GM19324 (cell line): ENCODE measurements around the gene BEAN1.

ENCODE experiments used
- ATAC-seq: cut with Tn5 transposase; IDR thresholded peaks from one replicate; pipeline ENCODE4 v1.9.1; 2021; ENCODE audit warnings: mild to moderate bottlenecking, moderate library complexity; ENCODE audit not compliant: unreplicated experiment, low FRiP score

BEAN1 gene

DNA sequence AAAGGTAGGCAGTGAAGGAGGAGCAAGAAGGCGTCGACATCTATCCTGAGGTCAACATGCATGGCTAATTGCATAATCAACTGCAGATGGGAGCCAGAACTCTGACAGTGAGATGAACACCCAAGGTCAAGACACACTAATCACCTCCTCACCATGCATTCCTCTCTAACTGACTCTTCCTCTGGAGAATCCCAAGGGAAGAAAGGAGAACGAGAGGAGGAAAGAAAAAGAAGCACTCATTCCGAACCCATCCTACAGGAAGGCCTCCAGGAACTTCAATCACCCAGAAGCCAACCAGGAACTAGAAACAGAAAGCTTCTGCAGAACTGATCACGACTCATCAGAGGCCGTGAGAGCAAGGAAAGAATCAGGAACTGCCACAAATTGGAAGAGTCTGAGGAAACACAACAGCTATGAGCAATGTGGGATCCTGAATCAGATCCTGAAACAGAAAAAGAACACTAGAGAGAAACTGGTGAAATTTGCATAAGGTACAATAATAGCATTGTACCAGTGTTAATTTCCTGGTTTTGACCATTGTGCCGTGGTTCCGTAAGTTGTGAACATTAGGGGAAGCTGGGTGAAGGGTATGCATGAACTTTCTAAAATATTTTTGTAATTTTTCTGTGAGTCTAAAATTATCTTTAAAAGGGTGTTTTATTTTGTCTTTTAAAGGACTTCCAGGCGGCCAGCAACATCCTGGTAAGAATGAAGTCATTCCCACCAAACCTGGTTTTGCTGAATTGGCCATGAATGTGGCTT lies 10.0 kb upstream of the BEAN1 start:
- ATAC-seq = no peak

DNA sequence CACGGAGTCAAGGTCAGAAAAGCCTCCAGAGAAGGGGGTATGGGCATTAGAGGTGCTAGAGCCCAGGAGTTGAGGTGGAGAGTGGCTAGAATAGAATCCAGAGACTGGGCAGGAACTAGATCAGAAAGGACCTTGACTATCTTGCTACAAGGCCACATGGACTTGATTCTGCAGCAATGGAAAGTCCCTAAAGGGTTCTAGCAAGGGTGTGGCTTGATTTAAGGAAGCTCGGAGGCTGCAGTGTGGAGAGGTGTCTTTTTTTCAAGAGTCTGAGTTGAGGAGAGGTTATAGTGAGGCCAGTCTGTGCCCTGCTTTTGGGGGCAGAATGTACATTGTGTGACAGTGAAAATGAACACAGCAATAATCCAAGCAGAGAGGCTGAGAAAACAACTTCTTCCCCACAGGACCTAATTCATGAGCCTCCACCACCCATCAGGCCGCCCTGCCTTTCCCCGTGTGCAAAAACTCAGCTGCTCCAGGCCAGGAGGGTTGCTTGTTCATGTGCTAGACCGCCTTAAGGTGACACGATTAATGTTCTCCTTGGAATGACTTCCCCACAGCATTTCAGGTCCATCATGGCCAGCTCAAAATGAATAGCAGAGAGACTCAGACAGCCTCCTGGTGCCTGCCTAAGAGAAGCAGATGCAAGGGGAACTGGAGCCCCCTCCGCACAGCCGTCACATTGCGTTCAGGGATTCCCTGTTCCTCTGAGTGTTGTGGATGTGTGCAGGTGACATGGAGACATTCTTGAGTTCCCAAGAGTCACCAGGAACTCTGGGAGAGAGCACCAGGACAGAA lies 8.7 kb upstream of the BEAN1 start:
- no peak for ATAC-seq

- no peak for ATAC-seq
Measured at GRCh38 chr16:66419527-66419926, 7.6 kb upstream of the BEAN1 start.

GRCh38 chr16:66420396-66420795 lies 6.7 kb upstream of the BEAN1 start:
- ATAC-seq = no peak

DNA sequence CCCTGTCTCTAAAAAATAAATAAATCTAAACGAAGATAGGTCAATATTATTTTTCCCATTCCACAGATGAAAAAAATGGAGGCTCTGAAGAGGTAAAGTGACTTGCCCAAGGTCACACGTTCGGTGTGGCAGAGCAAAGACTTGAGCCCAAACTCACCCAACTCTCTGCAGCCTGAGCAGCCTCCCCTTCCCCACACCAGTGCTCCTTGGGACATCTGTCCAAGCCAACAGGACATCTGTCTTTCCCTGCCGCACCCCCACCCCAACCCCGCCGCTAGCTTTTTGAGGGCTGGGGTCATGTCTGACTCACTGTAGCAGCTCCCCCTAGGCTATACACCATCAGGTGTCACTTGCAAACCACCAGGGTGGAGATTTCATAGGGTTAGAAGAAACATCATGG lies 5.2 kb upstream of the BEAN1 start:
- no peak for ATAC-seq

GRCh38 chr16:66422366-66422765 lies 4.7 kb upstream of the BEAN1 start:
- ATAC-seq = no peak

DNA sequence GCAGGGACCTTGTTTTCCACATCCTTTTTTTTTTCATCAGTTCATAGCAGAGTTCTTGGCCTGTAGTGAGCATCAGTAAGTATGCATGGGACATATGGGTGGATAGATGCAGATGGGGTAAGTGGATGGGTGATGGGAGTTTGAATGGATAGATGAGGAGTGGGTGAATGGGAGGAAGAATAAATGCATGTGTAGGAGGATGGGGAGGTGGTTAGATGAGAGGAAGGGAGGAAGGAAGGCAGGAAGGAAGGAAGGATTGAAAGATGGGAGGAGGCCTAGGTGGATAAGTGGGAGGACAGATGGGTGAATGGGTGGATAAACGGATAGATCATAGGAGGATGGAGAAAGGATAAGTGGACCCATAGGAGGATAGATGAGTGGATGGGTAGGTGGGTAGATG lies 3.9 kb upstream of the BEAN1 start:
- no peak for ATAC-seq

DNA sequence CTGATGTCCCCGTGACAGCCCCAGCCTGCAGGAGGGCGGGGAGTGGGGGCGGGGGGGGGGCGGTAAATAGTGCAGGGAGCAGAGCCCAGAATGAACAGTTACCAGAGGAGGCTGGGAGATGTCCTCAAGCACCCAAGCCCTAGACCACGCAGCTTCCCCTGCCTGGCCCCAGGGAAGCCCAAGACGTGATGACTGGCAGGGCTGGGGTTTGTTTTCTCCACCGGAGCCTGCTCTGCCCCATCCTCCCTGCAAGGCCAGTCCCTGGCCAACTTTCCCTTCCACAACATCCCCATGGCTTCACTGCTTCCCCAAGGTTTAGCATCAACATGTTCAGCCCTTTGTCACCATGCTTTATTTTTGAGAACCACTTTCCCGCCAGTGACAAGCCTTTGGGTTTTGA lies 1.4 kb upstream of the BEAN1 start:
- no peak for ATAC-seq

DNA sequence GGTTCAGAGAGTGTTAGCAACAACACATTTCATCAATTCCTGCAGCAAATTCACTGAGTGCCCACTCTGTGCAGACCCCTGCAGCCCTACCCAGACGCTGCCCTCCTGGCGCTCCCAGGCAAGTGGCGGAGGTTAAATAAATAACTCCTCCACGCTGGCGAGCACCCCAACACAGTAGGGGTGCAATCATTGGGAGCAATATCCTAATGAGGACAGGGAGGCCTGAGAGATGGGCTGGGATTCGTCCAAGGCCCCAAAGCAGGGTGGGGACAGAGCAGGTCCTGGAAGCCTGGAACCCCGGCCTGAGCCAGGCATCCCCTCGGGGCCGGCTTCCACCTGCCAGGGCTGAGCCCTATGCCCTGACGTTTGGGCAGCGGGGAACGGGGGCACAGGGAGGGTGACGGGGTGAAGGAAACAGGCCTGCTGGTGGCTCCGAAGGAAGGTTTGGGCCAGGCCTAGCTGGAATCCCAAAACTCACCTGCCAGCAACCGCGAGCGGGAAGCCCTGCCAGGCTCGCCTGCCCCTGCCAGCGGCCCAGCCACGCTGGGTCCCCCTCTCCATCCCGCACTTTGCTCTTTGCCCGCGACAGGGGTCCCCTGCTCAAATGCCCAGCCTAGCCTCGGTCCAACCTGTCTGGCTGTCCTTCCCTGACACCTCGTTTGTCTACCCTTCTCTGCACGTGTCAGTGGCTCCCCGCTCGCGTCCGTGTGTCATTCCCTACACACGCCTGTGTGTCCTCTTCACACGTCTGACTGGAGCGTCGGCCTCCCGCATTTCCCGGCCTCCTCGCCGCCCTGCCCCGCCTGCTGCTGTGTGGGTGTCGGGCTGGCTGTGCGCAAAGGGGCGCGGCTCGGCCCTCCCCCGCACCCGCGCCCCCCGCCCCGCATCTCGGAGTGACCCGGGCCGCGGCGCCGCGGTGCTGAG lies 721 bp upstream of the BEAN1 start:
- ATAC-seq = no peak

DNA sequence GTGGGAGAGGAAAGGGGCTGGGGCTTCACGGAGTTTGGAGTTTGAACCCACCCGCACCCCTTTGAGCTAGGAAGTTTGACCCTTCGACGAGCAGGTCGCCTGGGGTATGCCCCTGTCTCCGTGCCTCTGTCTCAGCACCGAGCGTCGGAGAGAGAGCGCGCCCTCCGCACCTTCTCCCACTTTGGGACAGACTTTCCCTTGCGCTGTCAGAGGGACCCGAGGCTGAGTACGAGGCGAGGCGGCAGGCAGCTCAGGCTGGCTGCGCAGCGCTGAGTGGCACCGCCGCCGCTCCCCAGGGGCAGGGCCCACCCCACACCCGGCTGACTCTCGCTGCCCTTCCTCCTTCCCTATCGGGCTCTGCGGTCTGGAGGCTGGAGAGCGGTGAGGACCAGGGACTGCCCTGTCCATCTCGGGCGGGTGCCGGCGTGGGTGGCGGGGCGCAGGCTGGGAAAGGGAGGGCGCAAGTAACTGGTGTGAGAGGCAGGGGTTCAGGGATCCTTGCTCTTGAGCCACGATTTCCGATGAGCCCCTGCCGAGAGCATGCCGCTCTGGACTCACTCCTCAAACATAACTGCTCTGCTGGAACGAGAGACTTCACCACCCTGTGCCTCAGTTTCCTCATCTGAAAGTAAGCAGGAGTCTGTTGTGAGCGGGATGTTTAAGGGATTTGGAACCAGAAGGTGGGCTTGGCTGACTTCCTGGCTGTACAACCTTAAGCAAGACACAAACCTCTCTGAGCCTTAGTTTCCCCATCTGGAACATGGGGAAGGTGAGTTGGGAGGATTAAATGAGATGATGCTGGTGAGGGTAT lies 981 bp downstream of the BEAN1 start:
- no peak for ATAC-seq

GRCh38 chr16:66428682-66429251 lies 1.7 kb downstream of the BEAN1 start:
- ATAC-seq = no peak

DNA sequence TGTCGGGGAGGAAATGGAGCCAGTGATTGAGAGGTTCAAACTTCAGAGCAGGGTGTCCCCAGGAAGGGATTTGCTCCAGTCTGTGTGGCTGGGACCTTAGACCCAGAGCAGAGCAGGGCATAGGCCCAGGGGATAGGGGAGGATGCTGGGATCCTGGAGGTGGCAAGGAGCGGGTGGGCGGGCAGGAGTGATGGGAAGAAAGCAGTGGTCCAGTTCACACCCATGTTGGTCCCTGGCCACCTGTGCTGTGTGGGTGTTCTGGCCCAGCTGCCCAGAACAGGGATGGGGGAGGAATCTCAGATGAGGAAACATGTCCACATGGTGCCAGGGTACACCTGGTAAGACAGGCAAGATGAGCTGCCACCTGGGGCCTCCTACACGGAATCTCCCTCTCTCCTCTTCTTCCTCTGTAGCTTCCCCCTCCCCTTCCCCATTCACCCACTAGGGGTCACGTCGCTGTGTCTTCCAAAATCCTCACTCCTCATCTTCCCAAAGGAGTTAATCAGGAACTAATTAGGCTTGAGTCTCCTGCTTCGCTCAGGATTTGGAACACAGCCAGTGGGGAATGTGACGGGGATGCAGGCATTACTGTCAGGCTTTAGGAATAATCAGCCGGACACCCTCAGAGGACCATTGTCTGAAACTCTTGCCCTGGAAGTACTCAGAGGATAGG lies 2.3 kb downstream of the BEAN1 start:
- ATAC-seq = no peak

DNA sequence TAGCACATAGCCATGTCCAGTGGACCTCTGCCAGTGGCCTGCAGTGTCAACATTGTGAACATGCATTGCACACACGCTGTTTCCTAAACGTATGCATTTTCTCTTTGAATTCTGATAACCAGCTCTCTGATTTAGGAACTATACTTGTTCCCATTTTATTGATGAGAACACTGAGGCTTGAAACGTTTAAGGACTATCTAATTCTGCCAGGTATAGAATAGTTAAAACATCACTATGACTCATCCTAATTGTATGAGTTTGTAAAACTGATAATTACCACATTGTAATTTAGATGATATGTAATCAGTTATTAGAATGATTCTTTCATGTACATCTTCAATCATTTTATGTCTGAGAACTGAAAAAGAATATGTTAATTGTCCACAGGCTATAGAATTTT lies 3.1 kb downstream of the BEAN1 start:
- ATAC-seq = no peak

- ATAC-seq = no peak
Measured at GRCh38 chr16:66431760-66432159, 4.7 kb downstream of the BEAN1 start.

- ATAC-seq = no peak
Measured at GRCh38 chr16:66432429-66432828, 5.3 kb downstream of the BEAN1 start.

DNA sequence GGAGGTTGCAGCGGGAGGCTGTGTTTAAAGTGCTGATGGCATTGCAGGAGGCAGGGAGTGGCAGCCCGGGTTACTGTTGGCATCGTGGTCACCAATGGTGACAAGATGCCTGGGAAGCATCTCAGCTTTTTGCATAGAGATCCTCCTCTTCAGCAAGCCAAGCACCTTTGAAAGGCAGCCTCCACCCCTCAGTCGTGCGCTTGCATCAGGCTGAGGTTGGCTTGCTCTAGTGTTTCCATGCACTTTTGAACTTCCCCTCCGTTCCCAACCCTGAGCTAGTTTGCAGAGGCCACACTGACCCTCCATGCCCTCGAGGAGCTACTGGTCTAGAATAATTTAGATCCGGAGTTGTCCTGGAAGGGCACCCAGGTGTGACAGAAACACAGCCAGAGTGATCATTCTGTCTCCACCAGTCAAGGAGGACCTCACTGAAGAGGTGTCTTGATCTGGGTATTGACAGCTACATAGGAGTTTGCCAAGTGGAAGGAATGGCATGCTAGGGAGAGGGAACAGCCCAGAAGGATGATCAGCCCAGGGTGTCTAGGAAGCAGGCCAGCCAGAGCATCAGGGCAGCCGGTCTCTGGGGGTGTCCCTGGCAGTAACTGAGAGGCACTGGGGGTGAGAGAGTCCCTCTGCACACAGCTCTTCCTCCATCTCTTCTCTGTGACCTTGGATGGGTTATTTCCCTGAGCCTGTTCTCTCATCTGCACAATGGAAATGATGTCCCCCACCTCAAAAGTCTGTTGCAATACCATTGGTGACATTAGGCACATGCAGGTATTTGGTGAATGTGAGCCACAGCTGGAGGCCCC lies 7.7 kb downstream of the BEAN1 start:
- ATAC-seq = no peak

DNA sequence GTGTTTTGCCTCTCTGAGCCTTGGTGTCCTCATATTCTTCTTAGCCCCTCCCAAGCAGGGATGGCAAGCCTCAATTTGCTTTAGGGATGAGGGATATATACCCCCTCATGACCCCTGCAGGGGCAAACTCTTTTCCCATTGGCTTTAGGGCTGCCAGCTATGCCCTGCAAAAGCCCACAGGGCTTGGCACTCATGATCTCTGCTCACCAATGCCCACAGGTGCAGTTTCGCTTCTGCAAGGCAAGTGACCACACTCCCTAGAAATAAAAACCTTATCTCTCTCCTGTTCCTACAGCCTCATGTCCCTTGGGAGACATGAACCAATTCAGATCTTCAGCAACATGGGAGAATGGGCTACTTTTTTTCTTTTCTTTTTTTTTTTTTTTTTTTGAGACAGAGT lies 8.8 kb downstream of the BEAN1 start:
- ATAC-seq = no peak

GRCh38 chr16:66437391-66437945 lies 10.4 kb downstream of the BEAN1 start:
- no peak for ATAC-seq
